ENCODE measurements around the gene CALB2. TPM values are rescaled to one million over a fixed set of nuclear protein-coding genes. Genes with fewer than 3 reads are reported as not detected.
"Not testable (repeated sequence)": the region's sequence is repeated elsewhere in the genome, so short reads cannot be mapped to it uniquely, and the experiment has no call there.

The CALB2 gene
- total RNA-seq, 3 donors from 2014 or later, result 7.5 to 169 (median 22.2) TPM

- H3K36me3 ChIP-seq, result no peaks in the 10 kb centered on the region
- H3K4me1 ChIP-seq, result no peaks in the 10 kb centered on the region
- no peaks in the 10 kb centered on the region for H3K9me3 ChIP-seq
- no peaks in the 10 kb centered on the region for H3K27me3 ChIP-seq
- H3K27ac ChIP-seq, result no peak overlapping the region
- TF ChIP-seq CTCF (IDR thresholded peaks at IDR 0.05) (no peak), POLR2AphosphoS5 (IDR thresholded peaks at IDR 0.05) (no peak), POLR2A (IDR thresholded peaks at IDR 0.05) (no peak)
- intact Hi-C loops (cut with DNase I; ENCODE audit: low total_unique reads), result loop anchor here (10.0 kb wide), 1 partner anchor 1212 kb away; no protein-coding TSS in a partner anchor
- no peak for DNase-seq (ENCODE audit: low spot score in 2 of 2)
- H3K4me3 ChIP-seq, result no peak overlapping the region
Measured at GRCh38 chr16:71352963-71353460, 5.5 kb upstream of the CALB2 start.

- no peak for DNase-seq (ENCODE audit: low spot score in 2 of 2)
- H3K4me1 ChIP-seq, result no peaks in the 10 kb centered on the region
- TF ChIP-seq POLR2A (IDR thresholded peaks at IDR 0.05) (no peak), CTCF (IDR thresholded peaks at IDR 0.05) (no peak), POLR2AphosphoS5 (IDR thresholded peaks at IDR 0.05) (no peak)
- intact Hi-C loops (cut with DNase I; ENCODE audit: low total_unique reads), result loop anchor here (10.0 kb wide), 1 partner anchor 1211 kb away; no protein-coding TSS in a partner anchor
- H3K4me3 ChIP-seq, result no peak overlapping the region
- H3K27me3 ChIP-seq, result no peaks in the 10 kb centered on the region
- H3K27ac ChIP-seq, result no peak overlapping the region
- H3K9me3 ChIP-seq, result no peaks in the 10 kb centered on the region
- H3K36me3 ChIP-seq, result no peaks in the 10 kb centered on the region
Measured at GRCh38 chr16:71353736-71354135, 4.8 kb upstream of the CALB2 start.

GRCh38 chr16:71354156-71354555 is 4.4 kb upstream of the CALB2 start:
- intact Hi-C loops (cut with DNase I; ENCODE audit: low total_unique reads), result loop anchor here (10.0 kb wide), 1 partner anchor 1211 kb away; no protein-coding TSS in a partner anchor

GRCh38 chr16:71356051-71356740 is 2.3 kb upstream of the CALB2 start:
- H3K36me3 ChIP-seq, result no peaks in the 10 kb centered on the region
- no peak for DNase-seq (ENCODE audit: low spot score in 2 of 2)
- H3K4me3 ChIP-seq, result no peak overlapping the region
- no peak overlapping the region for H3K27ac ChIP-seq
- no peaks in the 10 kb centered on the region for H3K9me3 ChIP-seq
- intact Hi-C loops (cut with DNase I; ENCODE audit: low total_unique reads), result loop anchor here (10.0 kb wide), 1 partner anchor 1209 kb away; no protein-coding TSS in a partner anchor
- peaks cover 0 to 8% of the 10 kb centered on the region in 2 donors for H3K27me3 ChIP-seq
- TF ChIP-seq POLR2A (IDR thresholded peaks at IDR 0.05), result no peak
- no peak for TF ChIP-seq POLR2AphosphoS5 (IDR thresholded peaks at IDR 0.05)
- TF ChIP-seq CTCF (IDR thresholded peaks at IDR 0.05), result no peak
- H3K4me1 ChIP-seq, result no peaks in the 10 kb centered on the region

More at GRCh38 chr16:71354156-71354555, 4.4 kb upstream of the CALB2 start:
- Histone ChIP-seq H3K9me3 (no peaks in the 10 kb centered on the region), H3K4me1 (no peaks in the 10 kb centered on the region), H3K4me3 (no peak overlapping the region), H3K36me3 (no peaks in the 10 kb centered on the region), H3K27ac (no peak overlapping the region), H3K27me3 (peaks cover 0 to 3% of the 10 kb centered on the region in 2 donors)
- TF ChIP-seq CTCF (IDR thresholded peaks at IDR 0.05), result no peak
- TF ChIP-seq POLR2AphosphoS5 (IDR thresholded peaks at IDR 0.05), result no peak
- TF ChIP-seq POLR2A (IDR thresholded peaks at IDR 0.05), result no peak
- DNase-seq (ENCODE audit: low spot score in 2 of 2), result no peak

- H3K27ac ChIP-seq; H3K4me3 ChIP-seq; DNase-seq (ENCODE audit: low spot score in 2 of 2); H3K4me1 ChIP-seq; H3K9me3 ChIP-seq; H3K27me3 ChIP-seq; H3K36me3 ChIP-seq: not testable (repeated sequence)
- intact Hi-C loops (cut with DNase I; ENCODE audit: low total_unique reads), result loop anchor here (10.0 kb wide), 1 partner anchor 1208 kb away; no protein-coding TSS in a partner anchor
Measured at GRCh38 chr16:71356936-71357335, 1.6 kb upstream of the CALB2 start.
